ENCODE measurements around the gene PGAP1.

Gene PGAP1

GRCh38 chr2:196961889-196962288, 35.4 kb upstream of the PGAP1 start:
- no peak for DNase-seq (ENCODE audit: low read depth)
- no peak overlapping the region for H3K4me3 ChIP-seq (ENCODE audit: control insufficient read depth, low read depth, low read length)
- no peak for TF ChIP-seq CTCF (IDR thresholded peaks at IDR 0.05; ENCODE audit: control insufficient read depth, insufficient read depth, low read depth, low read length, missing control alignments)

GRCh38 chr2:196959734-196960338, 33.3 kb upstream of the PGAP1 start:
- TF ChIP-seq CTCF (IDR thresholded peaks at IDR 0.05; ENCODE audit: control insufficient read depth, insufficient read depth, low read depth, low read length, missing control alignments): no peak
- DNase-seq (ENCODE audit: low read depth): no peak
- no peak overlapping the region for H3K4me3 ChIP-seq (ENCODE audit: control insufficient read depth, low read depth, low read length)

- TF ChIP-seq CTCF (IDR thresholded peaks at IDR 0.05; ENCODE audit: control insufficient read depth, insufficient read depth, low read depth, low read length, missing control alignments): no peak
- DNase-seq (ENCODE audit: low read depth): no peak
- no peak overlapping the region for H3K4me3 ChIP-seq (ENCODE audit: control insufficient read depth, low read depth, low read length)
These were observed 32.8 kb upstream of the PGAP1 start for GRCh38 chr2:196959281-196959680.

- no peak for DNase-seq (ENCODE audit: low read depth)
- no peak overlapping the region for H3K4me3 ChIP-seq (ENCODE audit: control insufficient read depth, low read depth, low read length)
- no peak for TF ChIP-seq CTCF (IDR thresholded peaks at IDR 0.05; ENCODE audit: control insufficient read depth, insufficient read depth, low read depth, low read length, missing control alignments)
These were observed 31.5 kb upstream of the PGAP1 start for GRCh38 chr2:196957881-196958525.

- TF ChIP-seq CTCF (IDR thresholded peaks at IDR 0.05; ENCODE audit: control insufficient read depth, insufficient read depth, low read depth, low read length, missing control alignments): no peak
- H3K4me3 ChIP-seq (ENCODE audit: control insufficient read depth, low read depth, low read length): no peak overlapping the region
- no peak for DNase-seq (ENCODE audit: low read depth)
These were observed 30.9 kb upstream of the PGAP1 start for GRCh38 chr2:196957442-196957841.

GRCh38 chr2:196956069-196956468, 29.6 kb upstream of the PGAP1 start:
- H3K4me3 ChIP-seq (ENCODE audit: control insufficient read depth, low read depth, low read length): no peak overlapping the region
- no peak for TF ChIP-seq CTCF (IDR thresholded peaks at IDR 0.05; ENCODE audit: control insufficient read depth, insufficient read depth, low read depth, low read length, missing control alignments)
- DNase-seq (ENCODE audit: low read depth): no peak

Data from AG09309 (cell line).